NCI-H2227 (cell line): ENCODE data around the gene CLMN.

ENCODE experiments used
- DNase-seq: peaks from one replicate; lab custom pipeline; 2025; ENCODE audit not compliant: unreplicated experiment; lab: John Stamatoyannopoulos, UW

Gene CLMN, protein sequence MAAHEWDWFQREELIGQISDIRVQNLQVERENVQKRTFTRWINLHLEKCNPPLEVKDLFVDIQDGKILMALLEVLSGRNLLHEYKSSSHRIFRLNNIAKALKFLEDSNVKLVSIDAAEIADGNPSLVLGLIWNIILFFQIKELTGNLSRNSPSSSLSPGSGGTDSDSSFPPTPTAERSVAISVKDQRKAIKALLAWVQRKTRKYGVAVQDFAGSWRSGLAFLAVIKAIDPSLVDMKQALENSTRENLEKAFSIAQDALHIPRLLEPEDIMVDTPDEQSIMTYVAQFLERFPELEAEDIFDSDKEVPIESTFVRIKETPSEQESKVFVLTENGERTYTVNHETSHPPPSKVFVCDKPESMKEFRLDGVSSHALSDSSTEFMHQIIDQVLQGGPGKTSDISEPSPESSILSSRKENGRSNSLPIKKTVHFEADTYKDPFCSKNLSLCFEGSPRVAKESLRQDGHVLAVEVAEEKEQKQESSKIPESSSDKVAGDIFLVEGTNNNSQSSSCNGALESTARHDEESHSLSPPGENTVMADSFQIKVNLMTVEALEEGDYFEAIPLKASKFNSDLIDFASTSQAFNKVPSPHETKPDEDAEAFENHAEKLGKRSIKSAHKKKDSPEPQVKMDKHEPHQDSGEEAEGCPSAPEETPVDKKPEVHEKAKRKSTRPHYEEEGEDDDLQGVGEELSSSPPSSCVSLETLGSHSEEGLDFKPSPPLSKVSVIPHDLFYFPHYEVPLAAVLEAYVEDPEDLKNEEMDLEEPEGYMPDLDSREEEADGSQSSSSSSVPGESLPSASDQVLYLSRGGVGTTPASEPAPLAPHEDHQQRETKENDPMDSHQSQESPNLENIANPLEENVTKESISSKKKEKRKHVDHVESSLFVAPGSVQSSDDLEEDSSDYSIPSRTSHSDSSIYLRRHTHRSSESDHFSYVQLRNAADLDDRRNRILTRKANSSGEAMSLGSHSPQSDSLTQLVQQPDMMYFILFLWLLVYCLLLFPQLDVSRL

GRCh38 chr14:95319312-95320077 lies at the start of gene CLMN:
TSS of gene CLMN (minus strand) at chr14:95319908. CDS start at chr14:95319792, 116 bp downstream.
- peak; percentile 78 for DNase-seq

GRCh38 chr14:95365401-95365800 lies 45.7 kb upstream of the CLMN start:
- DNase-seq = no peak

- no peak for DNase-seq
Measured at GRCh38 chr14:95364481-95365209, 44.9 kb upstream of the CLMN start.

GRCh38 chr14:95363468-95363954 lies 43.8 kb upstream of the CLMN start:
- no peak for DNase-seq

DNA sequence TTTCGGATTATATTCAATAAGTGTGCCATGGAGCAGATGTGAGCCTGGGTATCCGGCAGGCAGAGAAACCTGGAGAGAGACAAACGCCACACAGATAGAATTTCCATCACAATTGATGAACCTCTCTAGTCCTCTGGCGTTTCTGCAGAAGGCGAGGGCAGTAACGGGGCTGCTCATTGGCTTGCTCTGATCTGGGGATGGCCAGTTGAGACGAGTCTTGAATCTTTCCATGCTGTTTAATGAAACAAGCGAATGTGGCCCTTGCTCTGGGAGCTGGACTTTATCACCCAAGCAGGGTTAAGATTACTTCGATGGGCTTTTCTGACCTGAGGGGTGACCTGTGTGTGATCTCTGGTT lies 42.4 kb upstream of the CLMN start:
- DNase-seq = no peak

DNA sequence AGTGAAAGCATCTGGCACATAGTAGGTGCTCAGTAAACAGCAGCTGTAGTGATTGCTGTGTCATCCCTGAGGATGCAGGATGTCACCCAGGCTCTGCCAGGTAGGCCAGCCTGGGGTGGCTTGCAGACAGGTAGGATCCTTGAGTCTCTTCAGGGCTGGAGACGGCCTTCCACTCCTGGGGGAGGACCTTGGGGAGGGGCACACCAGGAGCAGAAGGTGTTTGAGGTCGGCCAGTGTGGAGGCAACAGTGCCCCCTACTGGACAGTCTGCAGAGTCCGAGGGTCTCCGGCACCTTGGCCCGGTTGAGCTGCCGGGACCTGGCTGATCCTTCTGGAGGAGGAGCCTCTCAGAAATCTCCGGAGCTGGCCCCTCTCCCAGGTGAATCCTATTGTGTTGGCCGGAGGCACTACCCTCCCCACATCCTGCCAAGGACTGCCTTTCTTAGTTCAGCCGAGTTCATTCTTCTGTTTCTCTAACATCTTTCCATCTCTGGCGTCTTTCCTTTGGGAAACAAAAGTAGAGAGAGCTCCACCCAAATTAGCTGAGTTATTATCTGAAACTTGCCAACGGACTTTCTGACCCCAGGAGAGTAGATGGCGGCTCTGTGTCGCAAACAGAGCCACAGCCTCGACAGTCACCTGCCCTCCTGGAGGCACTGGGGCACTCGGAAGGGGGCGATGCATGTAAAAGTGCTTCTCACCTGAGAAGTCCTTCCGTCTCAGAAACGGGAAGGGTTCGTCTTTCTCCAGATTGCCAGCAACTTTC lies 41.8 kb upstream of the CLMN start:
- no peak for DNase-seq

DNA sequence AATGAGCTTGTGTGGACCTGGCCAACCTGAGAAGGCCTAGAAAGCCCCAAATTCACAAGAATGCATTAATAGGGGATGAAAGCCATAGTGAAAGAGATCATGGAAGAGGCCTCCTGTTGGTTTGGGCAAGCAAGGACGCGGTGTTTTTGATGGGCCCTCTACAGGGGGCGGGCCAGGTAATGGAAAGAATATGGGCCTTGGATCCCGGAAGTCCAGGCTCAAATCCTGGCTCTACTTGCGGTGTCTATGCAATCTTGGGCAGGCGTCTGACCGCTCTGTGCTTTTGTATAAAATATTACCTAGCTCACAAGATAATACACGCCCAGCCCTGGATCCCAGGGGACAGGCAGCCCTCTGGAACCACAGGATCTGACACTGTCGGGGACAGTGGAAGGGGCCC lies 41.1 kb upstream of the CLMN start:
- DNase-seq = no peak

DNA sequence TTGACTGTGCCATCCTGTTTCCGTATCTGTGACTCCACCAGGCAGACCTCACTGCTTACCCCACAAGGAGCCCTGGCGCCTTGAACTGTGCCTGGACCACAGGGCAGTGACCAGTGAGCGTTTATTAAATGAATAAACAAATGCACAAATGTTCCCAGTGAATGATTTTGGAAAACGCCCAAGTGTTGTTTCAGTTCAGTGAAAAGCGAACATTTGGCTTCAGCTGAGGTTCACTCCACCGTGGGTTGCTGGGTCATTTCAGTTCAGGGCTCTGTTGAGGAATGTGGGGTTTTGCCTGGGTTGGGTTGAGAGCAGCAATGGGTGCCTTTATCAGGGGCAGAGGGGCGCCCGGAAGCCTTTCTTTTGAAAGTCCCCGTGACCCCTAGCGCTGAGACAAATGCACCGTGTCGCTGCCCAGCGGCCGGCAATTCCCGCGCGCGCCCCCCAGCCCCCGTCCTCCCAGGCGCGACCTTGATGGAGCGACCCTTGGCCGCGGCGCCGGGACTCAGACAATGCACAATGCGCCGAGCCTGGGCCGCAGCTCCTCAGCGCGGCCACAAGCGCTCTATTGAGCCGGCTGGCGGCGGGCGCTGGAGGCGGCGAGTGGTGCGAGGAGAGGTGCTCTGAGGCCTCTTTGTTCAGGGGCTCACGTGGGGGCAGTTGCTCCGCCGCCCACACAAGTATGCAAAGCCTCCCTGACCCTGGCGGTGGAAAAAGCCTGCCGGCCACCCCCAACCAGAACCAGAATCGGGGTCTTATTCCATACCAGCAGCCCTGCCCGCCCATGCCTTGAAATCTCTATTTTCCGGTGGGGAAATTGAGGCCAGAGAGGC lies 40.5 kb upstream of the CLMN start:
- DNase-seq = no peak

- DNase-seq = no peak
Measured at GRCh38 chr14:95356245-95356869, 36.6 kb upstream of the CLMN start.

GRCh38 chr14:95355422-95355821 lies 35.7 kb upstream of the CLMN start:
- no peak for DNase-seq

- DNase-seq = no peak
Measured at GRCh38 chr14:95354834-95355233, 35.1 kb upstream of the CLMN start.

GRCh38 chr14:95353664-95354063 lies 34.0 kb upstream of the CLMN start:
- no peak for DNase-seq

DNA sequence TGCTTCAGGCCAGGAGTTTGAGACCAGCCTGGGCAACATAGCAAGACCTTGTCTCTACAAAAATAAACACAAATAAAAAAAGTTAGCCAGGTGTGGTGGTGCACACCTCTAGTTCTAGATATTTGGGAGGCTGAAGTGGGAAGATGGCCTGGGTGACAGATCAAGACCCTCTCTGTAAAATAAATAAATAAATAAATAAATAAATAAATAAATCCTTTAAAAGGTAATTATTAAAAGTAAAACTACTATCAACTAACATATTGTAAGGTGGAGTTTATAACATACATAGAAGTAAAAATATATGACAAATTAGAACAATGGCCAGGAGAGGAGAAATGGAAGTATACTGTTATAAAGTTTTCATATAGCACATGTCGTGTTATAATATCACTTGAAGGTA lies 33.3 kb upstream of the CLMN start:
- DNase-seq = no peak

GRCh38 chr14:95352481-95352880 lies 32.8 kb upstream of the CLMN start:
- no peak for DNase-seq

DNA sequence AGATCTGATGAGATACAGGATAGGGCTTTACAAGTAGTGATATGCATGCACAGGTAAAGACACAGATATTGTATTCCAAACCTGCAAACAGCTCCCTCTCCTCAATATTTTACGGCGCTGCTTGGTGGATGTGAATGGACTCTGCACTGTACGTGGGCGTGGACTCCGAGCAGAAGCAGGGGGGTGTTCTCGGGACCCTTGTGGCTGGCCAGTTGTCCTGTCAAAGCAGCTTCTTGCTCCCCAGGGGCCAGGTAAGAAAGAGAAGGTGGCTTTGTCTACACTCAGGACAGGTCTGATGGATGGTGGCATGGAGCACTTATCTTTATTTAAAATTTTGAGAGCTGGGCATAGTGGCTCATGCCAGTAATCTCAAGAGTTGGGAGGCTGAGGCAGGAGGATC lies 29.5 kb upstream of the CLMN start:
- no peak for DNase-seq

GRCh38 chr14:95348395-95349080 lies 28.8 kb upstream of the CLMN start:
- DNase-seq = no peak

- DNase-seq = no peak
Measured at GRCh38 chr14:95346820-95347219, 27.1 kb upstream of the CLMN start.

DNA sequence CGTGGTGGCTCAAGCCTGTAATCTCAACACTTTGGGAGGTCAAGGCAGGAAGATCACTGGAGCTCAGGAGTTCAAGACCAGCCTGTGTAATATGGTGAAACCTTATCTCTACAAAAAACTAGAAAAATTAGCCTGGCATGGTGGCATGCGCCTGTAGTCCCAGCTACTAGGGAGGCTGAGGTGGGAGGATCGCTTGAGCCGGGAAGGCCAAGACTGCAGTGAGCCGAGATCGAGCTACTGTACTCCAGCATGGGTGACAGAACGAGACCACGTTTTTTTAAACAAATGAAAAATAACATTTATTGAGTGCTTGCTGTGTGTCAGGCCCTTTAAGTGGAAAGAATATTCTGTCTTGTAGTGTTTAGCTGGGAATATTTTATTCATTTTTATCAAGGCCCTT lies 26.6 kb upstream of the CLMN start:
- DNase-seq = no peak
